Bronchial epithelial cell (primary cell): ENCODE results near the gene EVI5. TPM values are rescaled to one million over a fixed set of nuclear protein-coding genes. Genes with fewer than 3 reads are reported as not detected.
"Not testable (repeated sequence)": the region's sequence is repeated elsewhere in the genome, so short reads cannot be mapped to it uniquely, and the experiment has no call there.

Source experiments
- DNase-seq: peaks from one replicate; pipeline ENCODE4 v3.0.0-alpha.2; 2010; ENCODE audit warnings: low read depth
- FAIRE-seq: peaks from 2 replicates; lab custom pipeline; 2011; peaks lifted over from hg19 to GRCh38; lab: Jason Lieb, UNC
- H3K27me3 ChIP-seq: 2 replicates; pipeline ENCODE4 v1.5.1; 2011; ENCODE audit warnings: low read length; ENCODE audit not compliant: control insufficient read depth, insufficient read depth
- H3K36me3 ChIP-seq: 2 replicates; pipeline ENCODE4 v1.5.1; 2011; ENCODE audit warnings: low read length; ENCODE audit not compliant: control insufficient read depth, insufficient read depth
- H3K4me3 ChIP-seq: 2 replicates; pipeline ENCODE4 v1.5.1; 2011; ENCODE audit warnings: mild to moderate bottlenecking, low read depth, low read length, control low read depth
- CTCF ChIP-seq: IDR thresholded peaks from 2 replicates; pipeline ENCODE4 v1.5.1; 2011; ENCODE audit warnings: mild to moderate bottlenecking, moderate library complexity, low read length, control low read depth, inconsistent platforms; ENCODE audit not compliant: insufficient read depth, severe bottlenecking
- total RNA-seq: library from RNA; depleted of rRNA; stranded (reverse); fragments of >200 nt; gene quantifications from 2 replicates; pipeline ENCODE4 v1.2.1, GENCODE V29; 2014

Gene EVI5
- total RNA-seq, 1 donor from 2014 or later: 21.1 TPM

DNA sequence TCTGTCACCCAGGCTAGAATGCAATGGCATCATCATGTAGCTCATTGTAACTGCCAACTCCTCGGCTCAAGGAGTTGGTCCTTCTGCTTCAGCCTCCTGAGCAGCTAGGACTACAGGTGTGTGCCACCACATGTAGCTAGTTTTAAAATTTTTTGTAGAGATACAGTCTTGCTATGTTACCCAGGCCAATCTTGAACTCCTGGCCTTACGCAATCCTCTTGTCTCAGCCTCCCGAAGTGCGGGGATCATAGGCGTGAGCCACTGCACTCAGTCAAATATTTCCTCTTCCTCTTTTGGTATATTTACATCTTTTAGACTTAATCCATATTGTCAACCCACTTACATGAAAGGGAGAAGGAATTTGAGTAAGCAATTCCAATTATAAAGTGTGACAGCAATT, 121.1 kb downstream of the EVI5 start:
- no peak for FAIRE-seq
- no peaks in the 10 kb centered on the region for H3K36me3 ChIP-seq
- TF ChIP-seq CTCF: no peak
- no peaks in the 10 kb centered on the region for H3K27me3 ChIP-seq
- DNase-seq: no peak
- no peak overlapping the region for H3K4me3 ChIP-seq

DNA sequence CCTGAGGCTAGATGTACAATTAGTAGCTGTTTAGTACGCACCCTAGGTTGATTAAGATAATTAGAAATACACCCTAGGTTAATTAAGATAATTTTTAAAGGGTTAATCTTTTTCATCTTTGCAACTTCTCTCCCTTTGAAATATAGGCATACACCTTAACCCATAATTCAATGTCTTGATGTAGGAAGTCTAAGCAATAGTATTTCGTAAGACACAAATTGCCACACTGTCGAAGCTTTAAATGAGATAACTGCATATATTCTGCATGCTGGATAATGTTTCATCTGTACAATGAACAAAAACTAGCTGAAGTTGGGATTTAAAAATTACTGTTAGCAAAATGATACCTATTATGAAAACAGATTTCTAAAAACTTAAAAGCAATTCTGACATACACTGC, 122.9 kb downstream of the EVI5 start:
- no peak for DNase-seq
- Histone ChIP-seq H3K36me3 (peaks cover 2% of the 10 kb centered on the region), H3K27me3 (no peaks in the 10 kb centered on the region), H3K4me3 (no peak overlapping the region)
- FAIRE-seq: no peak
- TF ChIP-seq CTCF: no peak

- no peak for TF ChIP-seq CTCF
- Histone ChIP-seq H3K4me3 (no peak overlapping the region), H3K27me3 (no peaks in the 10 kb centered on the region), H3K36me3 (peaks cover 2% of the 10 kb centered on the region)
- no peak for FAIRE-seq
- no peak for DNase-seq
Observed at GRCh38 chr1:92657701-92658100, 127.2 kb downstream of the EVI5 start.

DNA sequence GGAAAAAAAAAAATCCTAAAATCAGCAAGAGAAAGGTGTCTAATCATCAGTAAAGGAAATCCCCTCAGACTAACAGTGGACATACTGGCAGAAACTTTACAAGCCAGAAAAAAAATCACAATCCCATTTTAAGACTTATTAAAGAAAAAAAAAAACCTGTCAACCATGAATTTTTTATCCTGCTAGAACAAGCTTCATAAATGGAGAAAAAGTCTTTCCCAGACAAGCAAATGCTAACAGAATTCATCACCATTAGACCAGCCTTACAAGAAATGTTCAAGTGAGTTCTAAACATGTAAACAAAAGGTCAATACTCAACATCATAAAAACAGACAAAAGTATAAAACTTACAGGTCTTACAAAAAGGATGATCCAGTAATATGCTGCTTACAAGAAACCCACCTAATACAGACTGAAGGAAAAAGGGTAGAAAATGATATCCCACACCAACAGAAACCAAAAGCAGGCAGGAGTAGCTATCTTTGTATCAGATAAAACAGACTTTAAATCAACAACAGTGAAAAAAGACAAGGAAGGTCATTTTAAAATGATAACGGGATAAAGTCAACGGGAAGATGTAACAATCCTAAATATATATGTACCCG, 129.6 kb downstream of the EVI5 start:
- no peak for DNase-seq
- FAIRE-seq: no peak
- TF ChIP-seq CTCF: no peak

DNA sequence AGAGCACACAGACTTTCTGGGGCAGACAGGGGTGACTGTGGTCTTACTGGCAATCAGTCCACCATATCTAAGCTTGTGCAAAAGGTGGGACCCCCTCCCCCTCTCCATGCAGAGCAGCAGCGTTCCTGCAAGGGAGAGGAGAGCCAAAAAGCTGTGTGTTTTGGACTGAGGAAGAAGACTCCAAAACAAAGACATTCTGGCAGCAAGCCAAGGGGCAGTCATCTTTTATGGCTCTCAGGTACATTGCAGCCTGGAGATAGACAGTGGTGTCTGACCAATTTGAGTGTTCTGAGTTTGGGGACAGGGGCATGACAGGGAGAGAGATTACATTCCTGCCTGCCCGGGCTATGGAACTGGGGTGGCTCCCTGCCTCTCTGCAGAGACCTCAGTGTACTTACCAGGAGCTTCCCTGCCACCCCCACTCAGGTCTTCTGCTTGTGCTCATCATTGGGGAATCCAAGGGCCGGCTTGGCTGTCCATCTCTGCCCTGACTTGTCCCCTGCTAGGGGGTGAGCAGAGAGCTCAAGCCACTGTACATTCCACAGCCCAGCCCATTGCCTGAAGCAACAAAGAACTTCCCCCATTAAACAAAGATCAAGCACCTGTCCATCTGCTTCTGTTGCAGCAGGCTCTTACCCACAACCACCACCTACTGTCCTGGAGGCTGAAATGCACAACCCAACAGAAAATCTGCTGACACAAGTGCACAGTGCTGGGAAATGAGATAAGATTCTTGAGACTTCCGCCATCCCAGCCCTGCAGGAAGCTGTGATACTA, 131.1 kb downstream of the EVI5 start:
- Histone ChIP-seq H3K27me3 (no peaks in the 10 kb centered on the region), H3K4me3 (no peak overlapping the region), H3K36me3 (peaks cover 2% of the 10 kb centered on the region)
- TF ChIP-seq CTCF: no peak
- FAIRE-seq: no peak
- peak; percentile 83 for DNase-seq

More for the DNA sequence above, 129.6 kb downstream of the EVI5 start:
- peaks cover 2% of the 10 kb centered on the region for H3K36me3 ChIP-seq
- no peak overlapping the region for H3K4me3 ChIP-seq
- H3K27me3 ChIP-seq: no peaks in the 10 kb centered on the region

DNA sequence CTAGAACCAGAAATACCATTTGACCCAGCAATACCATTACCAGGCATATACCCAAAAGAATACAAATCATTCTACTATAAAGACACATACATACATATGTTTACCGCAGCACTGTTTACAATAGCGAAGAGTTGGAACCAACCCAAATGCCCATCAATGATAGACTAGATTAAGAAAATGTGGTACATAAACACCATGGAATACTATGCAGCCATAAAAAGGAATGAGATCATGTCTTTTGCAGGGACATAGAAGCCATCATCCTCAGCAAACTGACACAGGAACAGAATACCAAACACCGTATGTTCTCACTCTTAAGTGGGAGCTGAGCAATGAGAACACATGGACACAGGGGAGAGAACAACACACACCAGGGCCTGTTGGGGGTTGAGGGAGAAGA, 144.2 kb downstream of the EVI5 start:
- not testable (repeated sequence) for FAIRE-seq, H3K27me3 ChIP-seq, DNase-seq, H3K4me3 ChIP-seq, H3K36me3 ChIP-seq
